Activated T-cell treated with anti-CD3 and anti-CD28 coated beads for 4 hours (primary cell): Measurements from ENCODE around the gene TAC3.
"Not testable (repeated sequence)": the region's sequence is repeated elsewhere in the genome, so short reads cannot be mapped to it uniquely, and the experiment has no call there.

Source experiments
- DNase-seq: peaks from one replicate; pipeline ENCODE4 v3.0.0-alpha.2; 2020

TAC3 gene

DNA sequence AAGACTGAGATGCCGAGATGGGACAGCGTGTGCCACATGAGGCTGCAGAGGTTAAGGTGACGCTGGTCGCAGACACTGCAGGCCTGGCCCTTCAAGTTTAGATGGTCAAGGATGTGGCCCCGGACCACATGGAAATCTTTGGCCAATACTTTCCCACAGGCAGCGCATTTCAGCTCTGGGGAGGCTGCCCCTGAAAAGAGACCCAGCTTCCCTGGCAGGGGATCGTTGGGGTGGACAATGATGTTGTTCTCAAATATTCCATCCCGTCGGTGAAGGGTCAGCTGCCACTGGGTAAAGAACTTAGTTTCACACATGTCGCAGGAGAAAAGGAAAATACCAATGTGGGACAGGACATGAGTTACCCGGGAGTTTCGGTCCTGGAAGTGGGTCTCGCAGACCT lies 12.9 kb downstream of the TAC3 start:
- no peak for DNase-seq

DNA sequence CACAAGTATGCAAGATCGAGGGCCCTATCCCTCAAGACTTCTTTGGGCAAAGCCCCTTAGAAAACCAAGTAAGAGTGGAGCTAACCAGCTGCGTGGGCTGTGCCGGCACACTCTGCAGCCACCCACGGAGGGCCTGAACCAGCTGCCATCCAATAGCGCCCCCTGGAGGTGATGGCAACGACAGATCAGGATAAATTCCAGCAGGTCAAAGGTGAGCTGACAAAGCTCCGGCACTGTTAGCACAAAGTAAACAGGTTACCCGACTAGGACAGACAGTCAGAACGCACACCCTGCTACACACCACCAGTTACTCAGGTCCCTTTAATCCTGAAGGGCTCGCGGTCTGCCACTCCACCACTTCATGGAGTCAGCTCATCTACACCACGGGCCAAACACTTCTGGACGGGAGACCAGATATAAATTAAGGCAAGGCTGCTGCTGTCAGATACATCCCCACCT lies 14.9 kb downstream of the TAC3 start:
- DNase-seq = peak; percentile 74

- no peak for DNase-seq
These were observed 15.9 kb downstream of the TAC3 start for GRCh38 chr12:57000393-57000792.

DNA sequence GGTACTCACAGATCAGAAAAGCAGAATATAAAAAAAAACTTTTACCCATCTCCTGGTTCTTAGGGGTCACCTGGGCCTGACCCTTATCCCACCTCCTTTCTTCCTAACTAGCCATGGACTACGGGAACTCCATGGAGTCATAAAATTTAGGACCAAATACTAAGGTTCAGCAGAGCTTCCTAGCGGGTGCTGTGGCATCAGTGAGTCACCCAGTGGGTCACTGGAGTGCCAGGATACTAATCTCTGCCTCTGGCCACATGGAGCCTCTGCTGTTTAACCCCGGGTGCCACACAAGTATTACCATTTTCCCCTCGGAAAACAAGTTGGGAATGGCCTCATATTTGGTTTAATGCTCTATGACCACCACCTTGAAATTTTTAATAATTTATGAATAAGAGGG lies 16.9 kb downstream of the TAC3 start:
- no peak for DNase-seq

DNA sequence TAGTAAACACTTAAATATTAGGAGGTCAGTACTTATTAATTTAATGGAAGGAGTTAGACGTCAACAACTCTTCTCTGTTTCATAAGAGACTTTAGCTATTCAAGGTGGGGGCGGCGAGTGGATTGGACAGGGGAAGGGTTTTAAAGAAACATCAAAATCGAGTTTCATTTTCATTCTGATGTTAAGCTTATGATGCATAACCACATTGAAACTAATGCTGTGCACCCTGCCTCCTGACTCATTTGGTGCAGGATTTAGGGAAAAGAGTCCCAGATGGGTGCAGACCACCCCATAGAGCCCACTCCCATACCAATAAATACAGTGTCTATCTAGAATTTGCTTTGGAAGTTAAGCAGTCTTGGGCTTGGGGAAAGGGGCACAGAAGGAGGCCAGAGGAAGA lies 17.3 kb downstream of the TAC3 start:
- DNase-seq = no peak

- DNase-seq = no peak
These were observed 18.0 kb downstream of the TAC3 start for GRCh38 chr12:56998316-56998715.

DNA sequence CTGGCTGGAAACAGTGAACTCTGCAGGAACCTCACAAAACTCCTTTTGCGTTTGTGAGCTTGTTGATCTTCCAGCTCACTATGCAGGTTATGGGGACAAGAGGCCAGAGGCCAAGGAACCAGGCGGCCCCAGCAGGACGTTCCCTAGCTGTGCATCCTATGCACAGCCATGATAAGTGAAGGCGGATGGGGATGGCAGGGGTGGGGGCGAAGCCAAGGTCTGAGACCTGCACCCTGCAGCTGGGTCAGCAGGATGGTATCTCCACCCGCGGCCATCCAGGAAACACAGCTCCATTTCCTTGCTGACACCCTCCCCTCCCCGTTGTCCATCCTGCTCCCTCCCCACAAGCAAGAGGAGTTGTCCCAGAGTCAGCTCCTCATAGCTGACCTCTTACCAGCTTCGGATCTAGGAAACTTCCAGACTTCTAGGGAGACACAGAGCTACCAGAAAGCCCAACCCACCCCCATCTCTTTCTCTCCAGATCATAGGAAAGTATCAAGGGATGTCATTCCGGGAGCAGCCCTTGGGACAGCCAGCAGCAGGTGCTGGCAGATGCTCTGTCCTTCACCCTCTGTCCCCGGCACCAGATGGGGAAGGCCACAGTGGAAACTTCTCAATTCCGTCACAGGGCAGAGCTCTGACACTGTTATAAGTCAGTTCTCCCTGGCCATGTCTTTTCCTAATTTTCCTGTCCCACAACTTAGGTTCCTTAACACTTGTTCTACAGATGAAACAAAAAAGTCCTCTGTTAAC lies 19.4 kb downstream of the TAC3 start:
- DNase-seq = no peak

- DNase-seq = no peak
These were observed 20.3 kb downstream of the TAC3 start for GRCh38 chr12:56995930-56996496.

GRCh38 chr12:56995201-56995929 lies 21.0 kb downstream of the TAC3 start:
- no peak for DNase-seq

DNA sequence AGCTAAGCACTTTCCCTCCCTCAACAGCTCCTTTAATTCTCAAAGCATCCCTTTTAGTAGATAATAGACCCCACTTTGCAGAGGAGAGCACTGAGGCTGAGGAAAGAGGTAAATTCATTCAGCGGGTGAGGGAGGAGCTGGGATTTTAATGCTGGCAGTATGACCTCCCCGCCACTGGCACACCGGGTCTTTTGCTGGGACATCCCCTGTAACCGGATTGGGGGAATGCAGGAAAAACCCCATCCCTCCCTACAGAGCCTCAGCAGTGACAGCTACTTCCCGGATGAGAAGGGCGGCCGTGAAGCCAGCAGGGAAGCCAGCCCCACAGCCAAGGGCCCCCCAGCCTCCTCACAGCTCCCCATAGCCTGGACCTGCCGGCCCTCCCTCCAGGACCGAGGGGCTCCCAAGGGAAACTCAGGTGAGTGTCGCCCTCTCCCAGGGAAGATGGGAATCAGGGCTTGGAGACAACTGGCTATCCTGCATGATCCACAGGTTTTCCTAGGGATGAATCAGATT lies 22.0 kb downstream of the TAC3 start:
- DNase-seq = no peak

DNA sequence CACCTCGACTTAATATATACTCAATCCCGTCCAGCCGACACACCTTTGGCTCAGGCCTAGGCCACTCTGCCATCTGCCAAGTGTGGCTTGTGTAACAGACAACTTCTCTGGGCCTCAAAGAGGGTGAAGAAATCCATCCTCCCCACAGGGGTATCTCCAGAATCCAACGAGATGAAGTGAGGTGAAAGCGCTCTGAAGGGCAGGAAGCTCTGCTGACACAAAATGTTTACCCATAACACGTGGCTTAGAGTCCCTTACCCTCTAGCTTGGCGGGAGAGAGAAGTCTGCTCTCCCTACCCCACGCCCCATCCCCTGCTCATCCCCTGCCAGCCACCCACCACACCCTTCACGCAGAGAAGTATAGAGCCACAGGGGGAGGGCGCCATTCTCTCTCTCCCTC lies 23.0 kb downstream of the TAC3 start:
- DNase-seq = no peak

DNA sequence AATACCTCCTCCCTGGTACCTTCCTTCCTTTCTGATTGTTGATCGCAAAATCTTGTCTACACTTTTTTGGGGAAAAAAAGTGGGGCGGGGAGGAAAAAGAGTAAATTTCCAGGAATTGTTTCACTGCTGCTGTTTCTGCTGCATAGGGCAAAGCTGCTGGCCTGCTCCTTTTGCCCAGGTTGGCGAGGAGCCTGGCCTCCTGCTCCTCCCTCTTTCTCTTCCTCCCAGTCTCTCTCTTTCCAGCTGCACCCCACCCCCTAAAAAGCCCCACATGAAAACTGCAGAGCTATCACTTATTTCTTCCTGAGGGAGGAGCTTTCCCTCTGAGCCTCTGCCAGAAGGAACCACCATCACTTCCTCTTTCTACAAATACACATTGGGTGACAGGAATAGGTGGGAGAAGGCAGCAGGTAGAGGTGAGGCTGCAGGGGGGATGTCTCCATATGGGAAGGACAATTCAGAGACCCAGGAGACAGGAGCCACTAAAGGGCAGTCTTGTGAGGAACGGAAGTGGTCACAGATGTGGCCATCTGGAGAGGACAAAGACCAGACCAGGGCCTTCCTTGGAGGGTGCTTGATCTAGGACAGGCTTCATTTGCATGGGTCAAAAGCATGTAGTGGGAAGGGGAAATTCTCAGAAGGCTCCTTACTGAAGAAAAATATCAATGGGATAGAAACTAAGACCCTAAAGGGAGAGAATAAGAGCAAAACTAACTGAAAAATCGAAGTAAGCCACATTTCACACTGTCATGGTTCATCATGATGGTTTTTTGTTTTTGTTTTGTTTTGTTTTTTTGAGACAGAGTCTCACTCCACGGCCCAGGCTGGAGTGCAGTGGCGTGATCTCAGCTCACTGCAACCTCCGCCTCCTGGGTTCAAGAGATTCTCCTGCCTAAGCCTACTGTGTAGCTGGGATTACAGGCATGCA lies 24.7 kb downstream of the TAC3 start:
- DNase-seq = no peak

- DNase-seq = no peak
These were observed 25.5 kb downstream of the TAC3 start for GRCh38 chr12:56990648-56991318.

DNA sequence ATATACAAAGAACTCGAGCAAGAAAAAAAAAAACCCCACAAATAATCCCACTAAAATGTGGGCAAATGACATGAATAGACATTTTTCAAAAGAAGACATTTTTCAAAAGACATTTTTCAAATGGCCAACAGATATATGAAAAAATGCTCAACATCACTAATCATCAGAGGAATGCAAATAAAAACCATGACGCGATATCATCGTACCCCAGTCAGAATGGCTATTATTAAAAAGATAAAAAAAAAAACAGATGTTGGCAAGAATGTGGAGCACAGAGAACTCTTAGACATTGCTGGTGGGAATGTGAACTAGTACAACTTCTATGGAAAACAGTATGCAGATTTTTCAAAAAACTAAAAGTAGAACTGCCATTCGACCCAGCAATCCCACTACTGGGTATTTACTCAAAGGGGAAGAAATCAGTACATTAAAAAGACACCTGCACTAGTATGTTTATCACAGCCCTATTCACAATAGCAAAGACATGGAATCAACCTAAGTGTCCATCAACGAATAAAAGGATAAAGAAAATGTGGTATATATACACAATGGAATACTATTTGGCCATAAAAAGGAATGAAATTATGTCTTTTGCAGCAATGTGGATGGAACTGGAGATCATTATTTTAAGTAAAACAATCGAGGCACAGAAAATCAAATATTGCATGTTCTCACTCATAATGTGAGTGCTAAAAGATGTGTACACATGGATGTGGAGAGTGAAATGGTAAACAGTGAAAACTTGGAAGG lies 26.3 kb downstream of the TAC3 start:
- no peak for DNase-seq

GRCh38 chr12:56988207-56988739 lies 28.1 kb downstream of the TAC3 start:
- DNase-seq = no peak

DNA sequence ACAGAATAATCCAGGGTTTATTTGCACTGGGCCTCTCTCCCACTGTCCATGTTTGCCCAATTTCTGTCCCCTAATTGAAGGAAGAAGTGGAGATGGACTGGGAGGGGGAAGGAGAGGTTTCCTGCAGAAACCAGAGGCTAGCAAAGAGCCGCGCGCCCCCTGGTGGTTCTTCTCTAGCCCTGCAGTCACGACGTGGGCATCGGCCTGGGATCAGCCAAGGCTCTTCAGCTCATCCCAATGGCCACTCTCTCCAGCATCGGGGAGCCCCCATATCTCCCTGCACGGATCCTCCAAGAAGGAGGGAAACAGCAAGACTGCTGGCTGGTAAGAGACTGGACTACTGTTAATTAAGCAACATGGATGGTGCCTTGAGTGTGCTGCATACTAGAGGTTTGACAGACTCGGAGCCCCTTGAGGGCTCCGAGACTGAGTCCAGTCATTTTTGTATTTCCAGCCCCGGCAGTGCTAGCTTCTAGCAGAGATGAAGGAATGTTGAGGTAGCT lies 28.7 kb downstream of the TAC3 start:
- peak; percentile 59 for DNase-seq

DNA sequence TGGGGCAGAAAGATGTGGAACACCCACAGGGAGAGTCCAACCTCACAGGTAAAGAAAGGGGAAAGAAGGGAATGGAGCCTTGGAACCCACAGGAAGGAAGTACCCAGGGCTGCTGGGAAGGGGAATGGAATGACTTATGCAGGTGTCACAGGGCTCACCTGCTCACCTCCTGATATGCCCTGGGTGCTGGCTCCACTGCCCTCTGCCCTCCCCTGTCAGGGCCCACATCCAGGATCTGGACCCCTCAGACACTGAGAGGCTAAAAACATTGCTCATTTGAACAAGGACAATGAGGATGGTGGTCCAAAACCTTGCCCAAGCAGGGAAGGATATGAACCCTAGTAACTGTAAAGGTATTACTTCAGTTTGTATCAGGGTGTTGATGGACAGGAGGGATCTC lies 29.3 kb downstream of the TAC3 start:
- no peak for DNase-seq

GRCh38 chr12:56985714-56986113 lies 30.6 kb downstream of the TAC3 start:
- not testable (repeated sequence) for DNase-seq

DNA sequence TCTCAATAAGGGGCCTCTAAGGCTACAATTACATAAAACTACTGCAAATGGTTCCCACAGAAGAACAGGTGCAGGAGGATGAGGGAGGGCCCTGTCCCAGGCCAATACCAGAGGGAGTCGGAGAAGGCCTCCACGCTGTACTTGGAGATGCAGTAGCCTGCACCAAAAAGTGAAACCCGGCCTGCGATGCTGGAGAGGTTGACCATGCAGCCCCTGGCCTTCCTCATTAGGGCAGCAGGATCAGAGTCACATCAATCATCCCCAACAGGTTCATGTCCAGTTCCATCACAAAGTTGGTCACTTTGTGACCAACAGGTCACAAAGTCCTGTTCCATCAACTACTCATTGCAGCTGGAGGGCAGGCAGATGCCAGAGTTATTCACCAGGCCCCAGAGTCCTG lies 32.9 kb downstream of the TAC3 start:
- no peak for DNase-seq

DNA sequence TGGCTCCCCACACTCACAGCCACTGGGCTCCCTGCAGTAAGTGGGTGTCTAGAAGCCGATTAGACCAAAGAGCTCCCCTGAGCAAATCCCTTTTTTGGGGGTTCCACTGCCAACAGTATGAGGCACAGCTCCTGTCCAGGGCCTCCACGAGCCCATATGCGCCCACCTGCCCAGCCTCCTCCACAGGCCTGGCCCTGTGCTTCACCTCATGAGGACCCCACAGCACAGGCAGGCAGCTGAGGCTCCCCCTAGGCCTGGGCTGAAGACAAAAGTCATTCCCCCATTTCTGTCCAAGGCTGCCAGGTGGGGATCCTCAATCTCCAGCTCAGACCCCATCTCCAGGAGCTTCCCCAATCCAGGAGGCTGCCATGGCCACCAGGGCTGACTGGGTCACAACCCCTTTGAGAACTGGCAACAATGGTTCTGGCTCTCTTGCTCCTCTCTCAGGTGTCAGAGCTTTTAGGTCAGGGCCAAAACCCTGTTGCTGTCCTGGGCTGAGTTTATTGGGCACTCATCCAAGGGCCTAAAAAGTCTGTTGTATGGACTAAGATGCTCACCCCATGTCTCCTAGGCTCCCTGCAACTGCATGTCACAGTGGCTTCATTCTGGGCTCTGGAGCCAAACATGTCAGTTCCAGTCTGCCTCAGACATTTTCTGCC lies 33.6 kb downstream of the TAC3 start:
- not testable (repeated sequence) for DNase-seq
